GF-D8 (cell line): ENCODE measurements around the gene FNDC3A.
"Not testable (repeated sequence)": the region's sequence is repeated elsewhere in the genome, so short reads cannot be mapped to it uniquely, and the experiment has no call there.

Experiments
- DNase-seq: peaks from one replicate; lab custom pipeline; 2025; lab: John Stamatoyannopoulos, UW

The FNDC3A gene

GRCh38 chr13:48976576-48977285 lies 1.0 kb downstream of the FNDC3A start:
- peak; percentile 38 for DNase-seq

- DNase-seq, result no peak
Observed at GRCh38 chr13:48977286-48977625, 1.5 kb downstream of the FNDC3A start.

- no peak for DNase-seq
Observed at GRCh38 chr13:48977973-48978372, 2.3 kb downstream of the FNDC3A start.

GRCh38 chr13:48978942-48979601 lies 3.4 kb downstream of the FNDC3A start:
- DNase-seq, result no peak

GRCh38 chr13:48979892-48980291 lies 4.2 kb downstream of the FNDC3A start:
- DNase-seq, result peak; percentile 41

- no peak for DNase-seq
Observed at GRCh38 chr13:48983331-48983730, 7.6 kb downstream of the FNDC3A start.

GRCh38 chr13:48985756-48986155 lies 10.0 kb downstream of the FNDC3A start:
- DNase-seq, result no peak

GRCh38 chr13:48990900-48991299 lies 15.2 kb downstream of the FNDC3A start:
- DNase-seq, result no peak

GRCh38 chr13:48993150-48993549 lies 17.4 kb downstream of the FNDC3A start:
- no peak for DNase-seq

GRCh38 chr13:48994706-48995105 lies 19.0 kb downstream of the FNDC3A start:
- no peak for DNase-seq

- no peak for DNase-seq
Observed at GRCh38 chr13:48998641-48999292, 23.1 kb downstream of the FNDC3A start.

GRCh38 chr13:49000247-49000646 lies 24.5 kb downstream of the FNDC3A start:
- DNase-seq, result no peak

- not testable (repeated sequence) for DNase-seq
Observed at GRCh38 chr13:49018986-49019635, 43.4 kb downstream of the FNDC3A start.

- DNase-seq, result no peak
Observed at GRCh38 chr13:49020328-49020727, 44.6 kb downstream of the FNDC3A start.

GRCh38 chr13:49020940-49021553 lies 45.3 kb downstream of the FNDC3A start:
- DNase-seq, result peak; percentile 2

- no peak for DNase-seq
Observed at GRCh38 chr13:49021953-49022352, 46.2 kb downstream of the FNDC3A start.

GRCh38 chr13:49022472-49023144 lies 46.9 kb downstream of the FNDC3A start:
- no peak for DNase-seq

GRCh38 chr13:49023431-49023830 lies 47.7 kb downstream of the FNDC3A start:
- DNase-seq, result no peak

GRCh38 chr13:49026851-49027250 lies 51.1 kb downstream of the FNDC3A start:
- DNase-seq, result no peak

GRCh38 chr13:49029570-49029969 lies 53.9 kb downstream of the FNDC3A start:
- DNase-seq, result no peak

GRCh38 chr13:49030213-49030612 lies 54.5 kb downstream of the FNDC3A start:
- DNase-seq, result no peak

GRCh38 chr13:49040872-49041271 lies 65.2 kb downstream of the FNDC3A start:
- no peak for DNase-seq
